Adrenal gland (tissue), 5 donors: ENCODE results near the gene HDAC1.

Experiments
- POLR2A ChIP-seq, 2 donors: fragments of 450-650 bp; IDR thresholded peaks; one replicate each; pipeline ENCODE4 v1.6.1; 2017; ENCODE audit warnings: antibody characterized with exemption in 2 of 2, mild to moderate bottlenecking in 2 of 2, moderate library complexity in 1 of 2
- TF ChIP-seq, protein P1 (sequence below), 6 experiments: fragments of 450-650 bp in 4 of 6; fragments of 200-600 bp in 2 of 6; sonication (generic) in 1 of 6; IDR thresholded peaks; 1 replicate in 5 of 6; 2 replicates in 1 of 6; pipeline versions ENCODE4 v1.5.1 to v1.8.0; 2016 to 2021; ENCODE audit warnings: antibody characterized with exemption in 6 of 6, mild to moderate bottlenecking in 2 of 6, moderate library complexity in 1 of 6
- donor health status: DM: no; HTN: no; CAD: no.

DNA sequence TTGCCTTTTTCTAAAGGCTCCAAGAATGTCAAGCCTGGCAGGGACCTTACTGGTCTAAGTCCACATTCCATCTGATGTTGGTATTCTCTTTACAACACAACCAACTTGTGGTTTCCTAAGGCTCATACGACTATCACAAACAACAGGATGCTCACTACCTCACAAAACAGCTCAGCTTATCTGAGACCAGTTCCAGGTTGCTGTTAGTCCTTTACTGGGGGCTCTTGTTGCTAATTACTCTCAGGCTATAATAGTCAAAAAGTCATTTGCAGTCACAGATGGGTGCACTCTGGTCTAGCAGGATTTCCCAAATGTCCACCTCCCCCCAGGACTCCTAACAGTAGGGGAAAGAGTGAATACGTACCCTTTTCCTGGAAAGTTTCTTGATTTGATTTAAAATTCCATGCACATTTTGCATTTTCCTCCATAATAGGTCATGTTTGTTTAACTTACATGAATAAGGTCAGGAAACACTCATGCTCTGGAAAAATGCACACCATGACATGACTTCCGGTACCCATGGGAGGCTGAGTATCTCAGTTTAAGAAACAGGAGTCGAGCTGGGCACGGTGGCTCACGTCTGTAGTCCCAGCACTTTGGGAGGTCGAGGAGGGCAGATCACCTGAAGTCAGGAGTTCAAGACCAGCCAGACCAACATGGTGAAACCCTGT is 24.8 kb upstream of the HDAC1 start:
- TF ChIP-seq, protein P1, sequence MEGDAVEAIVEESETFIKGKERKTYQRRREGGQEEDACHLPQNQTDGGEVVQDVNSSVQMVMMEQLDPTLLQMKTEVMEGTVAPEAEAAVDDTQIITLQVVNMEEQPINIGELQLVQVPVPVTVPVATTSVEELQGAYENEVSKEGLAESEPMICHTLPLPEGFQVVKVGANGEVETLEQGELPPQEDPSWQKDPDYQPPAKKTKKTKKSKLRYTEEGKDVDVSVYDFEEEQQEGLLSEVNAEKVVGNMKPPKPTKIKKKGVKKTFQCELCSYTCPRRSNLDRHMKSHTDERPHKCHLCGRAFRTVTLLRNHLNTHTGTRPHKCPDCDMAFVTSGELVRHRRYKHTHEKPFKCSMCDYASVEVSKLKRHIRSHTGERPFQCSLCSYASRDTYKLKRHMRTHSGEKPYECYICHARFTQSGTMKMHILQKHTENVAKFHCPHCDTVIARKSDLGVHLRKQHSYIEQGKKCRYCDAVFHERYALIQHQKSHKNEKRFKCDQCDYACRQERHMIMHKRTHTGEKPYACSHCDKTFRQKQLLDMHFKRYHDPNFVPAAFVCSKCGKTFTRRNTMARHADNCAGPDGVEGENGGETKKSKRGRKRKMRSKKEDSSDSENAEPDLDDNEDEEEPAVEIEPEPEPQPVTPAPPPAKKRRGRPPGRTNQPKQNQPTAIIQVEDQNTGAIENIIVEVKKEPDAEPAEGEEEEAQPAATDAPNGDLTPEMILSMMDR (IDR thresholded peaks at IDR 0.05), result no peak
- TF ChIP-seq POLR2A (IDR thresholded peaks at IDR 0.05), result no peak
